Activated CD8-positive, alpha-beta memory T cell treated with anti-CD3 and anti-CD28 coated beads, Interleukin-2, amount 50 U/mL, for 48 hours (primary cell): Measurements from ENCODE around the gene ZNF415.
"Not testable (repeated sequence)": the region's sequence is repeated elsewhere in the genome, so short reads cannot be mapped to it uniquely, and the experiment has no call there.

Experiments used
- DNase-seq: peaks from one replicate; pipeline ENCODE4 v3.0.0-alpha.2; 2020

The ZNF415 gene

GRCh38 chr19:53132141-53132991, at the start of gene ZNF415:
TSS of gene ZNF415 (minus strand) at chr19:53132910. CDS start at chr19:53122676, 10,234 bp downstream.
- peak; percentile 63 for DNase-seq

DNA sequence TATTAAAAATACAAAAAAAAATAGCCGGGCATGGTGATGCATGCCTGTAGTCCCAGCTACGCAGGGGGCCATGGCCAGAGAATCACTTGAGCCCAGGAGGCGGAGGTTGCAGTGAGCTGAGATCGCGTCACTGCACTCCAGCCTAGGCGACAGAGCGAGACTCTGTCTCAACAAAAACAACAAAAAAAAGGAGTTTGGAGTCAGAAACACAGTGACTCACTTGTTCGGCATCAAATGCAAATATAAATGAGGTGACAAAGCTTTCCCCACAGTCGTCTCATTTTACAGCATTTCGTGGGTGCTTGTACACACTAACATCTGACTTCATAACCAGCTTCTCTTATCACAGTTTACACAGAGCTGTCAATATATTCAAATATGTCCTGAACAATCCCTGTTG, 49.5 kb upstream of the ZNF415 start:
- DNase-seq = no peak

DNA sequence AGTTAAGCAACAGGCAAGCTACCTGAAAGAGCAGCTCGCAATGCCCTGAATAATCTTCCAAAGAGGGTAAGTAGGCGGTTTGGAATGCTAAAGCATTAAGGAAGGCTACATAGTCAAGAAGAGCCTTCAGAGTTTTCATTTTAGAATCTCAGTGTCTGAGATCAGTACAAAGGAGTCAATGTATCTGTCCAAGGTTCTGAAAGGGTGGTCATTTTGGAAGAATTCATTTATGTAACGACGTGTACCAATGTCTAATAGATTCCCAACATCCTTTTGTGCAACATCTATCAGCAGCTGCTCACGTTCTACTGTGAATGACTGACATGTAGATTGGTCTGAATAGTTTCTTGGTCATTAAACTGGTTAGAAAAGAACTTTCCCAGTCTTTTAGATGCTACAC, 45.3 kb upstream of the ZNF415 start:
- no peak for DNase-seq

DNA sequence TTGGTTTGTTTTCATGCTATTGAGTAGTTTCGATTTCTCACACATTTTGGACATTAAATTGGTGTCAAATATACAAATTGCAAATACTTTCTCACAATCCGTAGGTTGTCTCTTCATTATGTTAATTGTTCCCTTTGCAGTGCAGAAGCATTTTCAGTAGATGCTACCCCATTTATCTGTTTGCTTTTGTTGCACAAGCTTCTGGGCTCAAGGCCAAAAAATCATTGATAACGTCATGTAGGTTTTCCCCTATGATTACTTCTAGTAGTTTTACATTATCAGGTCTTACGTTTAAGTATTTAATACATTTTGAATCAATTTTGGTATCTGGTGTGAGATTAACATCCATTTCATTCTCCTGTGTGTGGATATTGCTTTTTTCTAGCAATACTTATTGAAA, 40.2 kb upstream of the ZNF415 start:
- DNase-seq = no peak

DNA sequence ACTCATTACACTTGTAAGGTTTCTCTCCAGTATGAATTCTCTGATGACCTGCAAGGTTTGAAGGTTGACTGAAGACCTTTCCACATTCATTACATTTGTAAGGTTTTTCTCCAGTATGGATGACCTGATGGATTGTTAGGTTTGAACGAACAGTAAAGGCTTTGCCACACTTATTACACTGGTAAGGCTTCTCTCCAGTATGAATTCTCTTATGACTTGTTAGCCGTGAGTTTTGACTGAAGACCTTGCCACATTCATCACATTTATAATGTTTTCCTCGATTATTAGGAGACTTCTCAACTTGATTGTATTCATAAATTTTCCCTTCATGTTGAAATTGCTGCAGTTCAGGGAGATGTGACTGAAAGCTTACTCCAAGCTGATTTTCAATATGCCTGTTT, 33.0 kb upstream of the ZNF415 start:
- DNase-seq = no peak

GRCh38 chr19:53161123-53161522, 28.4 kb upstream of the ZNF415 start:
- DNase-seq = no peak

GRCh38 chr19:53160350-53160749, 27.6 kb upstream of the ZNF415 start:
- DNase-seq = no peak

- peak; percentile 65 for DNase-seq
Observed at GRCh38 chr19:53158119-53158656, 25.5 kb upstream of the ZNF415 start.

- DNase-seq = no peak
Observed at GRCh38 chr19:53157626-53158025, 24.9 kb upstream of the ZNF415 start.

DNA sequence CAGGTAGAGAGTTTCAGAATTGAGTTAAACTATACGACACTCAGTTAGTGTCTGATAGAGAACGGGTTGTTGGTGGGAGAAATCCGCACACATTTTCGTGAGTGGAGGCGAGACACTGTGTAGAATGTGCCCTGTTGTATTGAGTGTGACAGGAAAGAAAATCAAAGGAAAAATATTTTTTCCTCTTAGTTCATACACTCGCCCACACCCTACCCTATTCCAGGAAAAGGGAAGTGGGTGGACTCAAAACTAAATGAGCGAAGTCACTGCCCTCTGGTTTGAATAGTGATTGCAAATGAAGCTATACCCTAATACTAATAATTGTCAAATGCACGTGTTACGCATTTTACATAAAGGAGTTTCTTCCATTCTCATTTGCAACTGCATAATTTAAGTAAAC, 24.1 kb upstream of the ZNF415 start:
- no peak for DNase-seq

DNA sequence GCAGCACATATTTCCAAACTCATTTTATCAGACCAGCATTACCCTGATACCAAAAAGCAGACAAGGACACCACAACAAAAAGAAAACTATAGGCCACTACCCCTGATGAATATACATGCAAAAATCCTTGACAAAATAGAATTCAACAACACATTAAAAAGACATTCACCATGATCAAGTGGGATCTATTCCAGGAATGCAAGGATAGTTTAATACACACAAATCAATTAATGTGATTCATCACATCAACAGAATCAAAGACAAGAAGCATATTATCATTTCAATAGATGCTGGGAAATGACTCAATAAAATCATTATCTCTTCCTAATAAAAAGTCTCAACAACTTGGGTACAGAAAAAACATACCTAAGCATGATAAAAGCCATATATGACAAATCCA, 14.9 kb upstream of the ZNF415 start:
- DNase-seq = no peak

GRCh38 chr19:53140351-53140750, 7.6 kb upstream of the ZNF415 start:
- no peak for DNase-seq

- no peak for DNase-seq
Observed at GRCh38 chr19:53136432-53136831, 3.7 kb upstream of the ZNF415 start.

DNA sequence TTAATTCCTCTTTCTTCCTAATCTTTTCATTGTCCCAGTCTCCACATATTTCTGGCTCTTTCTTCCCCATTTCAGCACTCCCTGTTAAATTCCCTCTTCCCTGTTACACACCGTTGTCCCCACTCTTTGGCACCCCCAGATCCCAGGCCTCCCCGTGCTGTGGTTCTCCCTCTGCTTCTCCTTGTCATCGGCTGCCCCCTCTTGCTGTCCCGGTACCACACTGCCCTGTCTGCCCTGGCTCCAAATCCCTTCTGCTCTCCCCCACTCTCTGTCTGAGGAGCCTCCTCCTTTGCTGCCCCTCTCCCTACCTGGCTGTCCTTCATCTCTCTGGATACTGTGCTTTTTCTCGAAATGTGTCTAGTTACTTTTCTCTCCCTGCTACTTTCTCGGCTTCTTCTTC, 983 bp downstream of the ZNF415 start:
- no peak for DNase-seq

DNA sequence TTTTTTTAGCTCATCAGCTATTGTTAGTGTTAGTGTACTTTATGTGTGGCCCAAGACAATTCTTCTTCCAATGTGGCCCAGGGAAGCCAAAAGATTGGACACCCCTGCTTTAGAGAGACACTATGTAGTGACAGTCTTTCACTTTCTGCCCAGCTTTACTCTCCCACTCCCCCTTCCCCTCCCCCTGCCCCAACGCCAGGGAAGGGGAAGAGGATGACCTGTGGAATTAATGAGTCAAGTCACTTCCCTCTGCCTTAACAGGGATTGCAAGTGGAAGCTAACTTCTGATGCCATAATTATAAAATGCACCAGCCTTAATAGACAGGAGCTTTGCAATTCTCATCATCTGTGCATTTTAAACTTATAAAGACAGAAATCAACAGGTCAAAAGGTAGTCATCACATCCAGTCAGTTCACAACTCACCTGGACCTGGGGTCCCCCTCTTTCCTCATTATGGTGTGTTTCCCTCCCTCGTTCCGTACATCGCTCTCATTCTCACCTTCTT, 1.6 kb downstream of the ZNF415 start:
- DNase-seq = no peak

DNA sequence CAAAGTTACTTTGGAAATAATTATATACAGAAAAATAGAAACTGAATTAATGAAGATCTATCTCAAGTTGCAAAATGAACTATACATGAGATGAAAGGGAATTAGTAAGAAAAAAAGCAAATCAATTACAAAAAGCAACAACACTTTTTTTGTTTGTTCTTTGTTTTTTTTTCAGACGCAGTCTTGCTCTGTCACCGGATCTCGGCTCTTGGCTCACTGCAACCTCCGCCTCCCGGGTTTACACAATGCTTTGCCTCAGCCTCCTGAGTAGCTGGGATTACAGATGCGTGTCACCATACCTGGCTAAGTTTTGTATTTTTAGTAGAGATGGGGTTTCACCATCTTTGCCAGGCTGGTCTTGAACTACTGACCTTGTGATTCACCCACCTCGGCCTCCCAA, 2.2 kb downstream of the ZNF415 start:
- DNase-seq = no peak

GRCh38 chr19:53126733-53127526, 5.8 kb downstream of the ZNF415 start:
- DNase-seq = not testable (repeated sequence)

DNA sequence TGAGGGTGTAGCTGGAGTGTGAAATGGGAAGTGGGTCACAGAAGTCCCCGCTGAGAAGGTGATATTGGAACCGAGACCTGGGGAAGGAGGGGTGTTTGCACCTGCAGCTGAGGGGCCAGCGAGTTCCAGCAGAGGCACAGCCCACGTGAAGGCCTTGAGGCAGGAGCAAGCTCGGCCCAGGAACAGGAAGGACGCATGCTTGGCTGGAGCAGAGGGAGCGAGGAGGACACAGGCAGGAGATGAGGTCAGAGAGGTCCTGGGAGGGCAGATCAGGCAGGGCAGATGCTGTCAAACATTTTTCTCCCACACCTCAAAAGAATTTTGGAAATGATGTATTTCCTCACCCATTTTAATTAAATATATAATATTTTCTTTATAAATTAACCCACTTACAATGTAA, 9.3 kb downstream of the ZNF415 start:
- DNase-seq = no peak

DNA sequence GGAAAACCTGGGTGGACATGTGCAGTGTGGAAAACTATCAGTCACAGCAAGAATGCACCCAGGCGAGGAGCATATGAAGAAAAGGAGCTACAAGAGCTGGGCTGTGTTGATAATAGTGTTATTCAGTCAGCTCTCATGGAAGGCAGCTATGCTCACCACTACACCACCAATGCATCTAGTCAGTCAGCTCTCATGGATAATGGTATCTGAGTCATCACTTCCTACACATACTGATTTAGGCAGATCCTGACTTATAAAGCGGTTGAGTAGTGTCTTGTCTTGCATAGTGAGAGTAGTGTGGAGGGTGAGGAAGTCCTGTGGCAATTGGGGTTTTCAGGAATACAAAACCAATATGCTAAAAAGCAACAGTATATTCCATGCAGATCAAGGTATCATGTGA, 20.4 kb downstream of the ZNF415 start:
- DNase-seq = no peak

GRCh38 chr19:53109527-53109926, 23.2 kb downstream of the ZNF415 start:
- DNase-seq = no peak

DNA sequence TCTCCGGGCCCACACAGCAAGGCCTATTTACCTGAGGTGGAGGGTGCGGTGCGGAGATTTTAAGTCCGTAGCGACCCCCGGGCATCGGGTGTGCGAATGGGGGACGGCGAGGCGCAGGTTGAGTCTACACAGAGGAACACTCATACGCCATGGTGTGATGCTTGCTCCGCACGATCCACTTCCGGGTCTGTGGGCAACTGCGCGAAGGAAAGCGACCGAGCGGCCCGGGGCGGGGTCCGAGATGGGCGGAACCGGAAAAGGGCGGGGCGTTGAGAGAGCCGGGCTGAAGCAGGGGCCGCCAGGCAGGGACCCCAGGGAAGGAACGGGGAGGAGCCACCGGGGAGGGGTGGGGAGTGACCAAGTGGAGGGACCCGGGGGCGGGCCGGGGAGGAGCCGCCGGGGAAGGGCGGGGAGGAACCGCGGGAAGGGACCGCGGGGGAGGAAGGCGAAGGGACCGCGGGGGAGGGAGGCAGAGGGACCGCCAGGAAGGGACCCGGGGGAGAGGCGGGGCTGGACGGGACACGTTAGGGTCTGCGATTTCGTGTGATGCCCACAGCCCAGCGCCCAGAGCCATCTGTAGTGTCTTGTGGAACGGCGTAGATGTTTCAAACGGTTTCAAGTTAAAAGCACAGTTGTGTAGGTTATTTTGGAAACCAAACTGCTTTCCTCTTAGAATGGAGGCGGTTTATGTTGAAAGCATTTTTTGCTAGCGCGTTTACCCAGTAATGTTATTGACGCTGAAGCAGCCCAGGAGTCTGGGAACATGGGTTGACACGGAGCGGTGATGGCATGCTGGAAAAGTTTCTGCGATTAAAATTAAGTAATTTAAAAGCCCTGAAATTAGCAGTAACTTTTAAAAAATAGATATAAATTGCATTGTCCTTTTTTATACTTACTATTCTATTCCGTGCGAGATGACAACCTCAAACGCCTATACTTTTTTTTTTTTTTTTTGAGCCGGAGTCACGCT, 29.2 kb downstream of the ZNF415 start, which contains the start of gene ZNF160:
Gene ZNF160, minus strand, starts transcription at position 189 of the 970 bp plus-strand sequence. CDS start 17,146 bp downstream, outside the sequence.
- DNase-seq = peak; percentile 99

- peak; percentile 67 for DNase-seq
Observed at GRCh38 chr19:53102756-53103233, 29.9 kb downstream of the ZNF415 start.
